Small intestine (tissue), 16 donors: Measurements from ENCODE around the gene PRR19. TPM values are rescaled to one million over a fixed set of nuclear protein-coding genes. Genes with fewer than 3 reads are reported as not detected.

ENCODE experiments used
- DNase-seq, 2 donors: peaks; one replicate each; pipeline versions ENCODE4 v3.0.0 to v3.0.0-alpha.2; 2013
- FAIRE-seq: peaks from 2 replicates; lab custom pipeline; 2012; peaks lifted over from hg19 to GRCh38; lab: Jason Lieb, UNC
- H3K27ac ChIP-seq, 3 donors: one replicate each; pipeline ENCODE4 v1.5.1; 2013; ENCODE audit warnings: low read length in 2 of 3, mild to moderate bottlenecking in 2 of 3, control low read depth in 1 of 3, inconsistent platforms in 1 of 3, low read depth in 1 of 3, moderate library complexity in 1 of 3
- H3K27me3 ChIP-seq, 3 donors: one replicate each; pipeline ENCODE4 v1.6.1; 2013; ENCODE audit warnings: low read length in 3 of 3, inconsistent platforms in 1 of 3; ENCODE audit not compliant: control insufficient read depth in 3 of 3, insufficient read depth in 3 of 3
- H3K36me3 ChIP-seq, 3 donors: one replicate each; pipeline ENCODE4 v1.6.1; 2013; ENCODE audit warnings: low read length in 3 of 3, inconsistent platforms in 1 of 3, low read depth in 1 of 3, mild to moderate bottlenecking in 1 of 3, moderate library complexity in 1 of 3; ENCODE audit not compliant: control insufficient read depth in 3 of 3, insufficient read depth in 2 of 3
- H3K4me1 ChIP-seq, 3 donors: one replicate each; pipeline ENCODE4 v1.6.1; 2013; ENCODE audit warnings: low read length in 2 of 3, inconsistent platforms in 1 of 3, low read depth in 1 of 3, mild to moderate bottlenecking in 1 of 3, moderate library complexity in 1 of 3; ENCODE audit not compliant: control insufficient read depth in 3 of 3, insufficient read depth in 2 of 3
- H3K4me3 ChIP-seq, 3 donors: one replicate each; pipeline ENCODE4 v1.5.1; 2013; ENCODE audit warnings: low read length in 3 of 3, control low read depth in 1 of 3, inconsistent platforms in 1 of 3, low read depth in 1 of 3, mild to moderate bottlenecking in 1 of 3, moderate library complexity in 1 of 3
- H3K9me3 ChIP-seq, 2 donors: one replicate each; pipeline ENCODE4 v1.6.1; 2013; ENCODE audit warnings: low read depth in 1 of 2, low read length in 1 of 2; ENCODE audit not compliant: control insufficient read depth in 2 of 2, insufficient read depth in 1 of 2
- WGBS, 3 donors: extraction: QIAGEN DNeasy Blood & Tissue Kit; methylation state at CpG; one replicate each; pipeline ENCODE4 v1.1.7; 2013; 5-methylcytosine and 5-hydroxymethylcytosine counted together
- long read RNA-seq, 10 donors: transcript quantifications; one replicate each; lab custom pipeline, GENCODE V29; 2026
- polyA plus RNA-seq, 4 donors: library from polyadenylated mRNA; stranded (reverse) in 3 of 4; unstranded in 1 of 4; fragments of 200-250 nt in 3 of 4; fragments of 120-200 nt in 1 of 4; gene quantifications; one replicate each; pipeline versions ENCODE4 v1.2.1 to v1.2.3, GENCODE V29; 2013
- donor health status: healthy with polysubstance abuse.
- donor health status: control.
- donor health status: control.
- donor health status: Bipolar disorder and iron deficiency.
- donor health status: healthy.

The PRR19 gene, protein sequence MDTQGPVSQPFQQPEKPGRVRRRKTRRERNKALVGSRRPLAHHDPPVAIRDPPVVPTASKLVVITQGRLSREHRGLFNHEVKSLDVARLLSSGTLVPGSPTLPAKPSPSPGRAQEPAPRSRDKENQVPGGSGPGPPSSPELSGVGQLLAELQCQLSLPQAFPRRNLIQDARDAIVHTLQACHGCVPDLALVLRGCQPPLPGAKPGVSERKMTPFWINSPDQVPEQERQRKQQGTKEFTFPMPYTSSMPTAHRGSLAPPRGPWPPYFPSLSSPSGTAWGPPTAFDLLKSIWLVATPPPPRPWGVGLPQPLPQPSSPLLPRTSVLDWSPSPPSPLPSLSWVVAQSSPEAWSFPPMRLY
- 1 to 10 TPM in 2 of 4 donors, under 1 TPM in 2; 0.81 to 1.1 (median 0.99) TPM for polyA plus RNA-seq
- long read RNA-seq, donor 1, result 0 reads
- long read RNA-seq, donor 2, result 0 reads
- long read RNA-seq, donor 3, partial matches to known transcripts, result 7 of 29 reads
- long read RNA-seq, donor 3, other reads (novel, unspliced or antisense), result 22 of 29 reads
- long read RNA-seq, donor 4, result 0 reads
- long read RNA-seq, donor 5, result 0 reads
- long read RNA-seq, donor 6, result 0 reads
- long read RNA-seq, donor 7, partial matches to known transcripts, result 0 of 1 reads
- long read RNA-seq, donor 7, other reads (novel, unspliced or antisense), result 0 of 1 reads
- long read RNA-seq, donor 8, result 0 reads
- long read RNA-seq, donor 9, result 0 reads
- long read RNA-seq, donor 10, result 0 reads

DNA sequence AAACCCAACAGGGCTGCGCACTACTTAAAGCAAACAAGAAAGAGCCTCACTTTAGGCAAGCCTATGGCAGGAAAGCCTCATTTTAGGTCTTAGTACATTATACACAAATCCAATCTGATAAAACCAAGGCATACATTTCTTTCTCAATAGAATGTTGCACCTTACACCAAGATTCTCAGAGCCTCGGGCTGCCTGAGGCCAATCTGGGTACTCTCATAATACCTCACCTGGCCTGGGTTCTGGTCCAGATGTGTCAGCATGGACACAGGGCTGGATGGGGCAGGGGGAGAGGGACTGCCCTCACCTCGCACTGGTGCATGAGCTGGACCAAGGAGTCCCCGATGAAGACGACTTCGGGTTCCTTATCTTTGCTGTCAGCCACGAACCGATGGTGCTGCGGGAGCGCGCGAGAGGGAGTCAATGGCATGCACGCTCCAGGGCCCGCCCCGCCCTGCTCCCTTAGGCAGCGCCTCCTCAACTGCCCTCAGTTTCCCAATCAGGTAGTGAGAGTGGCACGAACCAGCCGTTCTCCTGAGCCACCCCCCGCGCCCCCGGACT lies at the start of gene PRR19:
TSS of gene PRR19 (plus strand) at position 487 of the 558 bp plus-strand sequence. CDS start 7,453 bp downstream, outside the sequence.
- Histone ChIP-seq H3K36me3 (peaks cover 0 to 12% (median 0%) of the 10 kb centered on the region in 3 donors), H3K27ac (peak within 1 kb of the TSS in 2 of 3 donors; percentile 35 to 73), H3K4me3 (peak within 1 kb of the TSS; percentile 43 to 92 (median 68)), H3K27me3 (no peaks in the 10 kb centered on the region), H3K4me1 (peaks cover 0 to 13% (median 0%) of the 10 kb centered on the region in 3 donors), H3K9me3 (no peaks in the 10 kb centered on the region)
- FAIRE-seq (no peak), DNase-seq (peak in 1 of 2 donors; percentile 36)
- WGBS, 3 donors, result 5 to 6% (median 6%) methylated on average over 19 to 21 of the region's 21 CpGs

DNA sequence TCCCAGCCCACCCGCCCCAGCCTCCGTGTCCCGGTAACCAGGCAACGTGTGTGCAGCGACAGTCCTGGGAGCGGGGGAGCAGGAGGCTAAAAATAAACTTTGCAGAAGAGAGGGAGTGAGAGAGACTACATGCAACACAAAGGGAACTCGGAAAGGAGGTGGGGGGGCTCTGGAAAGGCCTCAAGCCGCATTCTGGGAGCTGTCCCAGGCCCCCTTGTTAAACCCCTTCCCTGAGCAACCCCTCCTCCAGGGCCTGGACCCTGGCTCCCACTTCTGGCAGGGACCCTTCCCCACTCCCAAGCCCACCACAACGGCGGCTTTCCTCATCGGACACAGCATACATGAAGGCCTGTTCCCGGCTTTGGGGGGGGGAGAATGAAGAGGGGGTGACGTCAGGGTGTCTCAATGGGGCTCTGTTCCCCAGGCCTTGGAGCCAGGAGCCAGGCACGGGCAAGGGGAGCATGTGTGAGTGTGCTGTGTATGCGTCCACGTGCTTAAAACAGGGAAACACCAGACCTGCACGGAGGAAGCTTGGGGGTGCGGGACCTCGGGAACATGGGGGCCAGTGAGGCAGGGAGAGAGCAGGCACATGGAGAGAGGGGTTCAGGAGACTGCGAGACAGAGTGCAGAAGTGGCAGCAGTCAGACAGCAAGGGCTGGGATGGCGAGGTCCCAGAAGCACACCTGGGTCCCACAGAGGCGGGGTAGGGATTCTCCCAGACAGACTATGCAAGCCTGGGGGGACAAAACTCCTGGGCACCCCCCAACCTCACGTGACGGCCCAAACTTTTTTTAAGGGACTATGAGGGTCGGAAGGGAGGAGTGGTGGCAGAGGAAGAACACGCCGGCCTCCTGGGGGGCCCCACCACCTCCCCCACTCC lies 49.3 kb upstream of the PRR19 start:
- no peaks in the 10 kb centered on the region for H3K27me3 ChIP-seq
- 10 to 17% (median 11%) methylated on average over 23 to 27 of the region's 27 CpGs for WGBS, 3 donors
- peaks cover 8 to 32% (median 16%) of the 10 kb centered on the region in 3 donors for H3K4me1 ChIP-seq
- H3K4me3 ChIP-seq, result peak overlapping the region; percentile 86 to 100 (median 88)
- peak in 1 of 2 donors; percentile 59 for DNase-seq
- H3K27ac ChIP-seq, result peak overlapping the region; percentile 64 to 90 (median 82)
- no peak for FAIRE-seq
- H3K9me3 ChIP-seq, result no peaks in the 10 kb centered on the region
- peaks cover 3 to 51% (median 5%) of the 10 kb centered on the region in 3 donors for H3K36me3 ChIP-seq

DNA sequence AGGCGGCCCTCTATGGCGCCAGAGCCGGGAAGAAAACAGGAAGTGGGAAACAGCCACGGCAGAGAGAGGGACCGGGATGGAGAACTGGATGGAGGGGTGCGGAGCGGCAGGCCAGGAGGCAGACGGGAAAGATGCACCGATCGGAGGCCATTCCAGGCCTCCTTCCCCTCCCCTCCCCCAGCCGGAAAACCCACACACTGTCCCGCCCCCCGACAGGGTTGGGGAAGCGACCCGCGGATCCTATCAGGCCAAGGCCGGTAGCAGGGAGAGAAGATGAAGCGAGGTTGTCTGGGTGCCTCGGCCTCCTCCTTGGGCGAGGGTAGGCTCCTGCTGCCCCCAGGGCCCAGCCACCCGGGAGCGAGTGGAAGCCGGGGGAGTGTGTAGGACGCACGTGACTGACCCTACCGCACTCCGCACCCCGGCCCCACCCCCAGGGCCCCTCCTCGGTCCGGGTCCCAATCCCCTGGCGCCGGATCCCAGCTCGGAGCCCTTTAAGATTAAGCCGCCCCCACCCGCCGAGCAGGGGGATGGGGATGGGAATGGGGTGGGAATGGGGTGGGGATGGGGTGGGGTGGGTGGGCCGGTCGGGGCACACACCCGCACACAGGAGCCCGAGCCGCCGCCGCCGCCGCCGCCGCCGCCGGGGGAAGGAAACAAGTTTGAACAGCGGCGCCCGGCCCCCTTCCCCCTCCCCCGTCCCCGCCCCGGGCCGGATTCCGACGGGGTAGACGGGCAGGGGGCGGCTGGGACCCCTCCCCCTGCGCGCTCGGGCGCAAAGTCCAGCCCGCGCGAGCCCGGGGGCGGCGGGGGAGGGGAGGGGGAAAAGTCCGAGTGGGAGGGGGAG lies 48.5 kb upstream of the PRR19 start:
- Histone ChIP-seq H3K9me3 (no peaks in the 10 kb centered on the region), H3K4me1 (peaks cover 8 to 32% (median 16%) of the 10 kb centered on the region in 3 donors), H3K27ac (peak overlapping the region; percentile 79 to 99 (median 97)), H3K36me3 (peaks cover 3 to 44% (median 5%) of the 10 kb centered on the region in 3 donors), H3K27me3 (no peaks in the 10 kb centered on the region), H3K4me3 (peak overlapping the region; percentile 86 to 100 (median 88))
- WGBS, 3 donors, result 1% methylated on average over 25 to 66 of the region's 71 CpGs
- no peak for FAIRE-seq
- peak; percentile 51 to 67 for DNase-seq

DNA sequence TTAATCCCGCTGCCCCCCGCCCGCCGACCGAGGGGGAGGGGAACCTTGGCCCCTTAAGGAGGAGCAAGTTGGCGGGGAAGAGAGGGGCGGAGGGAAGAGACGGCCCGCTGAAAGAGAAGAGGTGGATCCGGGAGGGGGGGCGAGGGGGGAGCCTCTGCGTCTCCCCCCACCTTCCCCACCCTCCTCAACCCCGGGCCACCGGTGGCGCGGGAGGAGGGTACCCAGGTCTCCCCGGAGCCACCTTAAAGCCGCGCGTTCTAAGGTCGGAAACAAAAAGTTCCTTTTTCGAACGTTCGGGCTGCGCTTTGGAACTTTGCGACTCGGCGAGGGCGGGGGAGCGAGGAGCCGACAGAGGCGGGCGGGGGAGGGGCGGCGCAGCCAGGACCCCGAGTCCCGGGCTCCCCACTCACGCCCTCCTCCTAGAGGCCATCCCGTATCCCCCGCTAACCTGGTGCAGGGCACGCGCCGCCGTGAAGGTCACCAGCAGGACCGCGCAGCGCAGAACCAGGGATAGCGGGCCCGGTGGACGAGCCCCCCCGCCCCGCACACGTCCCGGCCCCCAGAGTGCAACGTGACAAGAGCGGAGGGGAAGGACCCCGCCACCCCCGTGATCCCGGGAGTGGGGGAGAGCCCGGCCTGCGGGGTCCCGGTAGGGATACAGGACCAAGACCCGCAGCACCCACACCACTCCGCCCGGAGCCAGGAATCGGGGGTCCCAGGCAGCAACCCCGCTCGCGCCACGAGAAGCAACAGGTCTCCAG lies 47.7 kb upstream of the PRR19 start:
- DNase-seq (peak; percentile 83 to 93), FAIRE-seq (no peak)
- H3K9me3 ChIP-seq, result no peaks in the 10 kb centered on the region
- H3K4me3 ChIP-seq, result peak overlapping the region; percentile 86 to 100 (median 88)
- peaks cover 0 to 36% (median 3%) of the 10 kb centered on the region in 3 donors for H3K36me3 ChIP-seq
- peaks cover 8 to 32% (median 16%) of the 10 kb centered on the region in 3 donors for H3K4me1 ChIP-seq
- no peaks in the 10 kb centered on the region for H3K27me3 ChIP-seq
- H3K27ac ChIP-seq, result peak overlapping the region; percentile 79 to 99 (median 97)
- WGBS, 3 donors, result 0% methylated on average over 33 to 69 of the region's 70 CpGs

DNA sequence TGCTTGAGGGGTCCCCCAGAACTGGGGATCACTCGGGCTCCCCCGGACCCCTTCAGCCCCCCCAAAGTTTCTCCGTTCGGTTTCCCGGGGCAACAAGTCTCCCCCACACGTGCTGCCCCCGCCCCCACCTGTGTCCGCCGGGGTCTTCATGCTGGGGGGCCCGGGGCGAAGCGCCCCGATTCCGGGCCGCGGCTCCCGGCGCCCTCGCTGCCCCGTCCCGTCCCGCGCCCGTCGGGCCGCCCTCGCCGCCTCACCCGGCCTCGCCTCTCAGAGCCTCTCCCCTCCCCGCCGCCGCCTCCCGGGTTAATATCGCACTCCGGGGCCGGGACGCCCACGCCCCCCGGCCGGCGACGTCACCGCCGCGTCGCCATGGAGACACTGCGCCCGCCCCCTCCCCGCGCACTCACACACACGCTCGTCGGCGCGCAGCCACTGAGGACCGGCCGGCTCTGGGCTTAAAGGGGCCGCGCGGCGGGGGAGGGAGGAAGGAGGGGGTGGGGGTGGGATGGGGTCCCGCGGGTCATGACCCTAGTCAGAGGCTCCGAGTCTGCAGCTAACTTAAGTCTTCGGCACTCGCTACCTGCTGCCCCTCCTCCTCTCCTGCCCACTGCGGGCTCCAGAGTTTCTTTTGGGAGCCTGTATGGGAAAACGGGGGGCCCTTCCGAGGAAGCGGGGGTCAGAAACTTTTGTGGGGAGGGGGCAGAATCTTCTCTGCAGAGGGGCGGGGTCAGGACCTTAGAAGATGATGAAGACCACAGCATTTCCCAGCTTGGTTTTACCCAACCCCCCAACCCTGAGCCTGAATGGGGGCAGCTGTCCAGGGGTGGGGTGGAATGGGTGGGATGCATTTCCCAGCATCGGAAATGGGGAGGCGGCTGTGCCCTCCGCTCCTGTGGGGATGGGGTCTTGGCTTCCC lies 46.8 kb upstream of the PRR19 start, which contains the start of gene ERF:
TSS of gene ERF (minus strand) at position 279 of the 916 bp plus-strand sequence. CDS start at position 150, 129 bp downstream.
- Histone ChIP-seq H3K9me3 (no peaks in the 10 kb centered on the region), H3K36me3 (peaks cover 0 to 28% (median 0%) of the 10 kb centered on the region in 3 donors), H3K4me1 (peaks cover 8 to 35% (median 16%) of the 10 kb centered on the region in 3 donors), H3K27ac (peak within 1 kb of the TSS; percentile 79 to 99 (median 97)), H3K27me3 (no peaks in the 10 kb centered on the region), H3K4me3 (peak within 1 kb of the TSS; percentile 86 to 100 (median 88))
- peak; percentile 92 to 99 for DNase-seq
- WGBS, 3 donors, result 1% methylated on average over 47 to 75 of the region's 75 CpGs
- no peak for FAIRE-seq
